HEK293T (cell line): ENCODE results near the gene MRPL4.
A peak's percentile ranks its signal among the peaks of the same experiment; 100 is the strongest.

Experiments
- CTCF ChIA-PET: fragments of 350-600 bp; formaldehyde crosslinking; extraction: SDS; loops from one replicate; lab custom pipeline; 2021; ENCODE audit warnings: antibody characterized with exemption, inconsistent platforms; lab: Yijun Ruan, JAX
- POLR2A ChIA-PET: fragments of 350-600 bp; formaldehyde crosslinking; extraction: SDS; loops from one replicate; lab custom pipeline; 2020; ENCODE audit warnings: antibody characterized with exemption, inconsistent platforms; lab: Yijun Ruan, JAX
- DNase-seq: peaks from one replicate; pipeline ENCODE4 v3.0.0; 2012; ENCODE audit warnings: mixed read lengths; ENCODE audit errors: extremely low spot score
- ARNT ChIP-seq: fragments of 450-650 bp; IDR thresholded peaks from 2 replicates; pipeline ENCODE4 v1.6.1; 2017; ENCODE audit warnings: mild to moderate bottlenecking
- BHLHE40 ChIP-seq: fragments of 450-650 bp; IDR thresholded peaks from 2 replicates; pipeline ENCODE4 v1.6.1; 2016; ENCODE audit warnings: mild to moderate bottlenecking, moderate library complexity, borderline replicate concordance
- CTBP1 ChIP-seq: fragments of 450-650 bp; IDR thresholded peaks from 2 replicates; pipeline ENCODE4 v1.6.1; 2016; ENCODE audit warnings: borderline replicate concordance
- ELF4 ChIP-seq: fragments of 450-650 bp; IDR thresholded peaks from 2 replicates; pipeline ENCODE4 v1.6.1; 2017; ENCODE audit warnings: antibody characterized with exemption
- FOXA1 ChIP-seq: fragments of 450-650 bp; IDR thresholded peaks from 2 replicates; pipeline ENCODE4 v1.6.1; 2016; ENCODE audit warnings: mild to moderate bottlenecking
- FOXK2 ChIP-seq: fragments of 450-650 bp; IDR thresholded peaks from 2 replicates; pipeline ENCODE4 v1.6.1; 2016; ENCODE audit warnings: mild to moderate bottlenecking
- FOXM1 ChIP-seq: fragments of 450-650 bp; IDR thresholded peaks from 2 replicates; pipeline ENCODE4 v1.6.1; 2017; ENCODE audit warnings: mild to moderate bottlenecking, borderline replicate concordance
- HDGF ChIP-seq: fragments of 450-650 bp; IDR thresholded peaks from 2 replicates; pipeline ENCODE4 v1.6.1; 2017; ENCODE audit warnings: antibody characterized with exemption, borderline replicate concordance
- L3MBTL2 ChIP-seq: fragments of 450-650 bp; conservative IDR thresholded peaks from 2 replicates; pipeline ENCODE4 v1.6.1; 2016; ENCODE audit warnings: mild to moderate bottlenecking
- LEF1 ChIP-seq: fragments of 450-650 bp; IDR thresholded peaks from 2 replicates; pipeline ENCODE4 v1.6.1; 2017; ENCODE audit warnings: mild to moderate bottlenecking, borderline replicate concordance
- NFRKB ChIP-seq: fragments of 450-650 bp; IDR thresholded peaks from 2 replicates; pipeline ENCODE4 v1.6.1; 2016; ENCODE audit warnings: mild to moderate bottlenecking, moderate library complexity
- PKNOX1 ChIP-seq: fragments of 450-650 bp; IDR thresholded peaks from 2 replicates; pipeline ENCODE4 v1.6.1; 2016
- SP1 ChIP-seq: fragments of 450-650 bp; IDR thresholded peaks from 2 replicates; pipeline ENCODE4 v1.6.1; 2017
- SUZ12 ChIP-seq: fragments of 450-650 bp; IDR thresholded peaks from 2 replicates; pipeline ENCODE4 v1.6.1; 2016; ENCODE audit warnings: mild to moderate bottlenecking
- TARDBP ChIP-seq: fragments of 450-650 bp; IDR thresholded peaks from 2 replicates; pipeline ENCODE4 v1.6.1; 2016
- ZNF384 ChIP-seq: fragments of 450-650 bp; IDR thresholded peaks from 2 replicates; pipeline ENCODE4 v1.6.1; 2016

MRPL4 gene

GRCh38 chr19:10211061-10211460 lies 41.0 kb upstream of the MRPL4 start:
- TF ChIP-seq ARNT (no peak), FOXA1 (no peak), BHLHE40 (no peak), ELF4 (no peak), SUZ12 (no peak), LEF1 (no peak), FOXK2 (no peak), L3MBTL2 (no peak), CTBP1 (no peak), HDGF (no peak), FOXM1 (no peak), ZNF384 (no peak), SP1 (no peak), TARDBP (no peak), NFRKB (no peak), PKNOX1 (no peak)
- ChIA-PET POLR2A (interaction anchor here (1.0 to 1.1 kb wide), 2 partner anchors 10 to 16 kb away, joined by 3 to 4 read pairs; partner anchors contain the start of gene DNMT1), CTCF (interaction anchor here (1.0 kb wide), 2 partner anchors 58 to 209 kb away, joined by 4 to 5 read pairs; no protein-coding TSS in a partner anchor)
- no peak for DNase-seq

- TF ChIP-seq FOXM1 (no peak), LEF1 (no peak), L3MBTL2 (no peak), ARNT (no peak)
- DNase-seq, result no peak
- POLR2A ChIA-PET, result interaction anchor here (1.1 kb wide), 1 partner anchor 17 kb away, joined by 4 read pairs; the partner anchor contains the start of gene DNMT1
- CTCF ChIA-PET, result interaction anchor here (1.0 kb wide), 1 partner anchor 58 kb away, joined by 5 read pairs; no protein-coding TSS in a partner anchor
These were observed 40.3 kb upstream of the MRPL4 start for GRCh38 chr19:10211691-10212090.

DNA sequence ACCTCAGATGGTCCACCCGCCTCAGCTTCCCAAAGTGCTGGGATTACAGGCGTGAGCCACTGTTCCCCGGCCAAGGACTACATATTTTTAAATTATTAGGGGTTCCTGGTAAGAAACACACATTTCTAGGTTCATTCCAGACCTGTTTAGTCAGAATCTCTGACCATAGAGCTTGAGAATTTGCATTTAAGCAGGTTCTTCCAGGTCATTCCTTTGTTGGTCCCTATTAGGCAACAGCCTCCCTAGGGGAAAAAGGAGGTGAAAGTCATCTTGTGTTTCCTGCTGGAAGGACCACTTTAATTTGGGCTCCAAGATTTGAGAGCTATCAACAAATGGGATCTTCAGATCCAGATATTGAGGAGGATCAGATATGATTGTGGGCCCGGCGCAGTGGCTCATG lies 37.2 kb upstream of the MRPL4 start:
- TF ChIP-seq TARDBP (no peak), CTBP1 (no peak), FOXK2 (no peak), ARNT (no peak), HDGF (no peak), FOXM1 (no peak), L3MBTL2 (no peak), PKNOX1 (no peak), ELF4 (no peak), LEF1 (no peak), NFRKB (no peak), SP1 (no peak), FOXA1 (no peak), SUZ12 (no peak), ZNF384 (no peak), BHLHE40 (no peak)
- ChIA-PET CTCF (no interaction called here), POLR2A (no interaction called here)
- no peak for DNase-seq

DNA sequence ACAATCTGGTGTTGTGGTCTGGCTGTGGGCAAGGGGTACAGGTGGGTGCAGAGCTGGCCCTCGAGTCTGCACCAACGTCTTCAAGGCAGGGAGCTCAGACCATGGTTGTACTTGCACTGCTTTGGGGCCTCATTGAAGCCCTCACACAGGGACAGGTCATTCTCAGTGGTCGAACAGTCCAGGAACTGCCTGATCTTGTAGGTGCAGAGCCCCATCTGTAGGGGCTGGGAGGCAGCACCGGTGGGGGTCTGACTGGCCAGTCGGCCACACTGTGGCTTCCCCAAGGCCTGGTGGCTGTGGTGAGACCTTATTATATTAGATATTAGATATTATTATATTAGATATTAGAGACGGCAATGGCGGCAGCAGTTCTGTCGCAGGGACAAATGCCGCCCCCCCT lies 34.9 kb upstream of the MRPL4 start:
- POLR2A ChIA-PET, result no interaction called here
- TF ChIP-seq ARNT (no peak), ZNF384 (no peak), SUZ12 (no peak), PKNOX1 (no peak)
- no peak for DNase-seq
- CTCF ChIA-PET, result no interaction called here

- no peak for TF ChIP-seq SP1
- no peak for TF ChIP-seq LEF1
- TF ChIP-seq ELF4, result peak; percentile 98
- no peak for TF ChIP-seq L3MBTL2
- DNase-seq, result peak; percentile 61
- ChIA-PET POLR2A (no interaction called here), CTCF (interaction anchor here (2.2 kb wide), 1 partner anchor 30 kb away, joined by 6 read pairs; no protein-coding TSS in a partner anchor)
These were observed 32.3 kb upstream of the MRPL4 start for GRCh38 chr19:10219678-10220077.

DNA sequence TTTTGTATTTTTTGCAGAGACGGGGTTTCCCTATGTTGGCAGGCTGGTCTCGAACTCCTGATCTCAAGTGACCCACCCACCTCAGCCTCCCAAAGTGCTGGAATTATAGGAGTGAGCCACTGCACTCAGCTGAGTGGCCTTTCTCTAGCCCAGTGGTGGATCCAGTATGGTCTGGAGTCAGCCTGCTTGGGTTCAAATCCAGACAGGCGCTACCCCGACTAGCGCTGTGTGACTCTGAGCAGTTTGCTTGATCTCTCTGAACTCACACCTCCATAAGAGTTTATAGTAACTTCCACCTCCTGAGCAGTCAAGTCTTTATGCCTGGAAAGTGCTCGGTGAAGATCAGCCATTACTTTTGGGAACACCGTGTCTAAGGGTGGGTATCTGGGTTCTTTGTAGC lies 31.3 kb upstream of the MRPL4 start:
- no peak for DNase-seq
- ChIA-PET CTCF (interaction anchor here (0.7 to 2.2 kb wide), 2 partner anchors 8 to 29 kb away, joined by 4 to 6 read pairs; no protein-coding TSS in a partner anchor), POLR2A (no interaction called here)
- TF ChIP-seq ARNT, result no peak
- TF ChIP-seq FOXA1, result no peak
- no peak for TF ChIP-seq ZNF384

GRCh38 chr19:10222201-10222890 lies 29.7 kb upstream of the MRPL4 start:
- CTCF ChIA-PET, result no interaction called here
- POLR2A ChIA-PET, result interaction anchor here (1.1 to 2.1 kb wide), 2 partner anchors 9 to 28 kb away, joined by 3 to 6 read pairs; partner anchors contain the start of genes DNMT1 and S1PR2
- DNase-seq, result no peak
- no peak for TF ChIP-seq PKNOX1
- no peak for TF ChIP-seq NFRKB
- no peak for TF ChIP-seq L3MBTL2
- TF ChIP-seq BHLHE40, result no peak
- TF ChIP-seq SUZ12, result no peak
- TF ChIP-seq SP1, result no peak
- no peak for TF ChIP-seq LEF1
- TF ChIP-seq CTBP1, result no peak
- TF ChIP-seq ELF4, result no peak
- TF ChIP-seq FOXM1, result no peak
